ENCODE results near the gene U2AF2. TPM values are rescaled to one million over a fixed set of nuclear protein-coding genes. Genes with fewer than 3 reads are reported as not detected.

Gene U2AF2
- total and polyA plus RNA-seq, 11 donors: 39.9 to 104 (median 72.7) TPM

DNA sequence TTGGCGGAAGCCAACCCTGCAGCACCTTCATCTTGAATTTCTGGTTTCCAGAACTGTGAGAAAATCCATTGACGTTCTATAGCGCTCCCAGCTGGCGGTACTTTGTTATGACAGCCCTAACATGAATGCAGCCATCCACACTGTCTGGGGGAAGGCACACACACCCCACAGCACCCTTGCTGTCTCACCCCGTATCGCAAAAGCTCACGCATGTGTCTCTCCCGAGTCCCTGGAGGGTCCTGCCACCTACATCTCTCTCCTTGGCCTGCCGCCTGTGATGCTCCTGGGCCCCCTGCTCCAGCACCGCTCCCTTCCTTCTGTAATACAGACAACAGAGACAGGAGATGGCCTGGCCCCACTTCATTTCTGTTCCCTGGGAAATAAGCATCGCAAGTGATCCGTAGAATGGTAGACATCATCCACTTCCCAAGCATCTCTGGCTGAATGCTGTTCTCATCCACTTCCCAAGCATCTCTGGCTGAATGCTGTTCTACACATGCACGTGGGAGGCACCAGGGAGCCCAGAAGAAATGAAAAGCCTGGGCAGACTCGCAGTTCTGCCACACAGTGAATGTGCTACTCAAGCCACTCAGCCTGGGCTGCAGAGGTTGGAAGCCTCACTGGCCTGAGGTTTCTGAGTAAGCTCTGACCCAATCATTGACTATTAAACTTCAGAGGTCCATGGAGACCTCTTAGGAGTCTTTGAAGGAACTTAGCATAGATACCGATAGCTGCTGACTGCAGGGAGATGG is 49.8 kb downstream of the U2AF2 start:
- Histone ChIP-seq H3K36me3 (peaks cover 0 to 16% (median 10%) of the 10 kb centered on the region in 9 donors), H3K4me1 (peaks cover 0 to 5% (median 0%) of the 10 kb centered on the region in 12 donors), H3K27me3 (no peaks in the 10 kb centered on the region), H3K4me3 (no peak overlapping the region), H3K27ac (no peak overlapping the region), H3K9me3 (no peaks in the 10 kb centered on the region)
- intact Hi-C loops (cut with DNase I): no loop called here
- 90 to 96% (median 93%) methylated on average over 15 of the region's 15 CpGs for WGBS, 4 donors
- DNase-seq (no peak), ATAC-seq (peak in 3 of 4 donors; percentile 7 to 19 (median 9))
- TF ChIP-seq, protein P1, sequence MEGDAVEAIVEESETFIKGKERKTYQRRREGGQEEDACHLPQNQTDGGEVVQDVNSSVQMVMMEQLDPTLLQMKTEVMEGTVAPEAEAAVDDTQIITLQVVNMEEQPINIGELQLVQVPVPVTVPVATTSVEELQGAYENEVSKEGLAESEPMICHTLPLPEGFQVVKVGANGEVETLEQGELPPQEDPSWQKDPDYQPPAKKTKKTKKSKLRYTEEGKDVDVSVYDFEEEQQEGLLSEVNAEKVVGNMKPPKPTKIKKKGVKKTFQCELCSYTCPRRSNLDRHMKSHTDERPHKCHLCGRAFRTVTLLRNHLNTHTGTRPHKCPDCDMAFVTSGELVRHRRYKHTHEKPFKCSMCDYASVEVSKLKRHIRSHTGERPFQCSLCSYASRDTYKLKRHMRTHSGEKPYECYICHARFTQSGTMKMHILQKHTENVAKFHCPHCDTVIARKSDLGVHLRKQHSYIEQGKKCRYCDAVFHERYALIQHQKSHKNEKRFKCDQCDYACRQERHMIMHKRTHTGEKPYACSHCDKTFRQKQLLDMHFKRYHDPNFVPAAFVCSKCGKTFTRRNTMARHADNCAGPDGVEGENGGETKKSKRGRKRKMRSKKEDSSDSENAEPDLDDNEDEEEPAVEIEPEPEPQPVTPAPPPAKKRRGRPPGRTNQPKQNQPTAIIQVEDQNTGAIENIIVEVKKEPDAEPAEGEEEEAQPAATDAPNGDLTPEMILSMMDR (IDR thresholded peaks at IDR 0.05): peak in 2 of 12 donors; percentile 7 to 11
- no peak for TF ChIP-seq POLR2A (IDR thresholded peaks at IDR 0.05)

DNA sequence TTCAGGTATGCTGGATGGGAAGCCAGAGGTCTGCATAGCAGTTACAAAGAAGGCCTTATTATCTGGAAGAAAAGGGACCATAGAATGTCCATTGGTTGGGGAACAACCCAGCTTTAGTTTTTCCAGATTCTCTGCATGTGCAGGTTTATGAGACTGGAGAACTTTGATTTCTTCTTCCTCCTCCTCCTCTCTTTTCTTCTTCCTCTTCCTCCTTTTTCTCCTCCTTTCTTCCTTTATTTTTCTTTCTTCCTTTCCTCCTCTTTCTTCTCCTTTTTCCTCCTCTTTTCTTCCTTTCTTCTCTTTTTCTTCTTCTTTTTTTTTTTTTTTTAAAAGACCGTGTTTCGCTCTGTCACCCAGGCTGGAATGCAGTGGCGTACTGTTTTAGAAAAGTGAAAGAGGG is 51.1 kb downstream of the U2AF2 start:
- Histone ChIP-seq H3K4me1 (peaks cover 0 to 5% (median 0%) of the 10 kb centered on the region in 12 donors), H3K9me3 (no peaks in the 10 kb centered on the region), H3K4me3 (no peak overlapping the region), H3K27me3 (no peaks in the 10 kb centered on the region), H3K36me3 (peaks cover 0 to 3% (median 0%) of the 10 kb centered on the region in 9 donors), H3K27ac (no peak overlapping the region)
- intact Hi-C loops (cut with DNase I): no loop called here
- no peak for TF ChIP-seq POLR2A (IDR thresholded peaks at IDR 0.05)
- TF ChIP-seq, protein P1 (IDR thresholded peaks at IDR 0.05): no peak
- 92 to 96% (median 93%) methylated on average over 3 of the region's 3 CpGs for WGBS, 4 donors
- no peak for ATAC-seq
- DNase-seq: no peak

DNA sequence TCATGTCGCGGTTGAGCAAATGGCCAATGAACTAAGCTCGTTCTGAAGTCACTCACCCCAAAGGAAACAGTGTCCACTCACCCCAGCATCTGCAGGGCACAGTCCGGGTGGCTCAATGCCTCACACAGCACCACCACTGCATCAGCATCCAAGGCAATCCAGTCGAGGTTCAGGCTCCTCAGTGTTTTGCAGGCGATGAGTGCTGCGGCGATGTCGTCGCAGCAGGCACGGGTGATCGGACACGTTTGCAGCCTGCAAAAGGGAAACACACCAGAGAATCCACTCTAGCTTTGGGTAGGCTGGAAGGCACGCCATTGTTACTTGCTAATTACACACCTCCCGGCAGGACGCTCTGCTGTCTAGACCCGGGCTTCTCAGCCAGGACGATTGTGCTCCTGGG is 56.9 kb downstream of the U2AF2 start:
- Histone ChIP-seq H3K27me3 (peaks cover 0 to 28% (median 5%) of the 10 kb centered on the region in 9 donors), H3K4me3 (no peak overlapping the region), H3K4me1 (no peaks in the 10 kb centered on the region), H3K27ac (no peak overlapping the region), H3K9me3 (no peaks in the 10 kb centered on the region), H3K36me3 (no peaks in the 10 kb centered on the region)
- intact Hi-C loops (cut with DNase I): no loop called here
- TF ChIP-seq POLR2A (IDR thresholded peaks at IDR 0.05): no peak
- TF ChIP-seq, protein P1 (IDR thresholded peaks at IDR 0.05): no peak
- 64 to 74% (median 72%) methylated on average over 12 to 18 of the region's 18 CpGs for WGBS, 4 donors
- no peak for DNase-seq
- no peak for ATAC-seq

DNA sequence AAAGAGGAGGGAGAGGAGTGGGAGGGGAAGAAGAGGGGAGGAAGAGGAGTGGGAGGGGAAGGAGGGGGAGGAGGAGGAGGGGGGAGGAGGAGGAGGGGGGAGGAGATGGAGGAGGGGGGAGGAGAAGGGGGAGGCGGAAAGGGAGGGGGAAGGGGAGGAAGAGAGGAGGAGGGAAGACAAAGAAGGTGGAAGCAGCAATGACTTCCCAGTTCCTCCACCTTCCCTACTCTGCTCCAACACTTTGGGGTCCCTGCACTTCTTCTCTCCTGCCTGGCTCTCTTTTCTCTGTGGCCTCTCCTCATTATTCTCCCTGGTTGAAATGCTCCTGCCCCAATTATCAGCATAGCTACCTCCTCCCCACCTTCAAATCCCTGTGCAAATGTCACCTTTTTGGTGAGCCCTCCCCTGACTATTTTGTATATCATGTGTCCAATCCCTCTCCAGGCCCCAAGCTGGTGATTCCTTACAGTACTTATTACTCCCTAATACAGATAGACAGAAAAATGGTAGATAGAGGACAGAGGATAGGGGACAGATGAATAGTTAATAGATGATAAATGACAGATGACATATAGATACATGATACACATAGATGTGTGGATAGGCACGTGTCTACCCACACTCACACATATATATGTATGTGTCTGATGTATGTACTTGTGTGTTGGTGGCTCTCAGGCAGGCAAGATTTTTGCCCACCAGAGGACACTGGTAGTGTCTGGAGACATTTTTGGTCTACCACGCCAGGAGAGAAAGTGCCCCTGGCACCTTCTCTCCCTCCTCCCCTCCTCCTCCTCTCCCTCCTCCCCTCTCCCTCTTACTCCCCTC is 58.2 kb downstream of the U2AF2 start:
- H3K27ac ChIP-seq: no peak overlapping the region
- DNase-seq (no peak), ATAC-seq (no peak)
- intact Hi-C loops (cut with DNase I): no loop called here
- H3K27me3 ChIP-seq: peaks cover 3 to 41% (median 11%) of the 10 kb centered on the region in 9 donors
- H3K4me1 ChIP-seq: no peaks in the 10 kb centered on the region
- H3K9me3 ChIP-seq: no peaks in the 10 kb centered on the region
- no peak for TF ChIP-seq POLR2A (IDR thresholded peaks at IDR 0.05)
- TF ChIP-seq, protein P1 (IDR thresholded peaks at IDR 0.05): no peak
- H3K4me3 ChIP-seq: no peak overlapping the region
- 75 to 85% (median 85%) methylated on average over 2 of the region's 3 CpGs for WGBS, 4 donors
- no peaks in the 10 kb centered on the region for H3K36me3 ChIP-seq

All from heart left ventricle (tissue), 16 donors.